SU-DHL-6 (cell line): Measurements from ENCODE around the gene CENATAC.

ENCODE experiments used
- EZH2phosphoT487 ChIP-seq: fragments of 200-600 bp; sonication (generic), shearing (Covaris generic); conservative IDR thresholded peaks from 2 replicates; pipeline ENCODE4 v1.6.1; 2018; ENCODE audit warnings: mild to moderate bottlenecking, antibody characterized with exemption, low read length, moderate library complexity, mixed read lengths
- TF ChIP-seq, protein P1 (sequence below): fragments of 200-600 bp; sonication (generic); IDR thresholded peaks from one replicate; pipeline ENCODE4 v1.5.1; 2017; ENCODE audit warnings: antibody characterized with exemption, mild to moderate bottlenecking, low read length, moderate library complexity; ENCODE audit not compliant: insufficient read depth, poor library complexity, severe bottlenecking

DNA sequence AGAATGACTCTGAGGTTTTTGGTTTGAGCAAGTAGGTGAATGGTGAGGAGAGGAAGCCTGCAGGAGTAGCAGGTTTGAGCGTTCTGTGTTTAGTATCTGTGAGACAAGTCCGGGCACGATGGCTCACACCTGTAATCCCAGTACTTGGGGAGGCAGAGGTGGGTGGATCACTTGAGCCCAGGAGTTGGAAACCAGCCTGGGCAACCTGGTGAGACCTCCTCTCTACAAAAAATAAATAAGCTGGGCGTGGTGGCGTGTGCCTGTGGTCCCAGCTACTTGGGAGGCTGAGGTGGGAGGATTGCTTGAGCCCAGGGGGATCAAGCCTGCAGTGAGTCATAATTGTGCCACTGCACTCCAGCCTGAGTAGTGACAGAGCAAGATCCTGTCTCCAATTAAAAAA is 9.7 kb upstream of the CENATAC start:
- TF ChIP-seq, protein P1, sequence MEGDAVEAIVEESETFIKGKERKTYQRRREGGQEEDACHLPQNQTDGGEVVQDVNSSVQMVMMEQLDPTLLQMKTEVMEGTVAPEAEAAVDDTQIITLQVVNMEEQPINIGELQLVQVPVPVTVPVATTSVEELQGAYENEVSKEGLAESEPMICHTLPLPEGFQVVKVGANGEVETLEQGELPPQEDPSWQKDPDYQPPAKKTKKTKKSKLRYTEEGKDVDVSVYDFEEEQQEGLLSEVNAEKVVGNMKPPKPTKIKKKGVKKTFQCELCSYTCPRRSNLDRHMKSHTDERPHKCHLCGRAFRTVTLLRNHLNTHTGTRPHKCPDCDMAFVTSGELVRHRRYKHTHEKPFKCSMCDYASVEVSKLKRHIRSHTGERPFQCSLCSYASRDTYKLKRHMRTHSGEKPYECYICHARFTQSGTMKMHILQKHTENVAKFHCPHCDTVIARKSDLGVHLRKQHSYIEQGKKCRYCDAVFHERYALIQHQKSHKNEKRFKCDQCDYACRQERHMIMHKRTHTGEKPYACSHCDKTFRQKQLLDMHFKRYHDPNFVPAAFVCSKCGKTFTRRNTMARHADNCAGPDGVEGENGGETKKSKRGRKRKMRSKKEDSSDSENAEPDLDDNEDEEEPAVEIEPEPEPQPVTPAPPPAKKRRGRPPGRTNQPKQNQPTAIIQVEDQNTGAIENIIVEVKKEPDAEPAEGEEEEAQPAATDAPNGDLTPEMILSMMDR, result no peak
- TF ChIP-seq EZH2phosphoT487, result no peak
